Right atrium auricular region (tissue), 2 donors: ENCODE results near the gene PRUNE2. TPM values are rescaled to one million over a fixed set of nuclear protein-coding genes. Genes with fewer than 3 reads are reported as not detected.
"Not testable (repeated sequence)": the region's sequence is repeated elsewhere in the genome, so short reads cannot be mapped to it uniquely, and the experiment has no call there.

Source experiments
- DNase-seq: peaks from one replicate; pipeline ENCODE4 v3.0.0-alpha.2; 2019; ENCODE audit warnings: low spot score
- H3K27ac ChIP-seq, 2 donors: fragments of 200-600 bp; sonication (generic); 1 replicate in 1 of 2; 2 replicates in 1 of 2; pipeline ENCODE4 v1.5.1; 2016 to 2019
- H3K27me3 ChIP-seq, 2 donors: fragments of 200-600 bp; sonication (generic); one replicate each; pipeline versions ENCODE4 v1.5.1 to v1.6.0; 2017 to 2019
- H3K36me3 ChIP-seq: fragments of 200-600 bp; sonication (generic); one replicate; pipeline ENCODE4 v1.5.1; 2016
- H3K4me1 ChIP-seq, 2 donors: fragments of 200-600 bp; sonication (generic); one replicate each; pipeline versions ENCODE4 v1.5.1 to v1.6.0; 2017 to 2019
- H3K4me3 ChIP-seq, 2 donors: fragments of 200-600 bp; sonication (generic); 1 replicate in 1 of 2; 2 replicates in 1 of 2; pipeline ENCODE4 v1.5.1; 2017 to 2019; ENCODE audit warnings: mild to moderate bottlenecking in 1 of 2, moderate library complexity in 1 of 2
- H3K9me3 ChIP-seq, 2 donors: fragments of 200-600 bp; sonication (generic); one replicate each; pipeline ENCODE4 v1.5.1; 2019
- CTCF ChIP-seq, 2 donors: fragments of 200-600 bp; sonication (generic); IDR thresholded peaks; one replicate each; pipeline ENCODE4 v1.5.1; 2019; ENCODE audit warnings: antibody characterized with exemption in 2 of 2
- total RNA-seq, 2 donors: library from RNA; depleted of rRNA; stranded (reverse); fragments of >200 nt; gene quantifications; one replicate each; pipeline ENCODE4 v1.1.0, GENCODE V29; 2016

Gene PRUNE2
- total RNA-seq, 2 donors from 2014 or later: 15.4 to 28.5 TPM

GRCh38 chr9:76676857-76677256 lies 229.1 kb downstream of the PRUNE2 start:
- Histone ChIP-seq H3K27ac (no peak overlapping the region), H3K4me1 (no peaks in the 10 kb centered on the region), H3K4me3 (no peak overlapping the region), H3K36me3 (no peaks in the 10 kb centered on the region), H3K9me3 (no peaks in the 10 kb centered on the region), H3K27me3 (no peaks in the 10 kb centered on the region)
- DNase-seq: no peak
- TF ChIP-seq CTCF (IDR thresholded peaks at IDR 0.05): no peak

DNA sequence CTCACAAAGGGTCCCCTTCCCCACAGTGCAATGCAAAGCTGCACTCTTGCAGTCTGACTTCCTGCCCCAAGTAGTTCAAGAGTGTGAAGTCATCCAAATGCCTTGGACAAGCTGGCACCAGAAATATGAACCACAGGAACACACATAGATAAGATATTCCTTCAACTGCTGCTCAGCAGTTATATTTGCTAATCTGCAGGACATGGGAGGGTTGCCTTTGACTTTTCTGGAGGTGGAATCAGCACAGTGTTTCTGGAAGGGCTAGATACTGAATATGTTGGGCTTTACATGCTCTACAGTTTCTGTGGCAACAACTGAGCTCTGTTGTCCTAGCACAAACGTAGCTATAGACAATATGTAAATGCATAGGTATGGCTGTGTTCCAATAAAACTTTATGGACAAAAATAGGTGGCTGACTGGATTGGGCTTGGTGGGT lies 238.4 kb downstream of the PRUNE2 start:
- no peaks in the 10 kb centered on the region for H3K27me3 ChIP-seq
- H3K4me3 ChIP-seq: no peak overlapping the region
- no peak overlapping the region for H3K27ac ChIP-seq
- no peaks in the 10 kb centered on the region for H3K36me3 ChIP-seq
- DNase-seq: no peak
- no peak for TF ChIP-seq CTCF (IDR thresholded peaks at IDR 0.05)
- H3K4me1 ChIP-seq: peaks cover 0 to 15% of the 10 kb centered on the region in 2 donors
- no peaks in the 10 kb centered on the region for H3K9me3 ChIP-seq

DNA sequence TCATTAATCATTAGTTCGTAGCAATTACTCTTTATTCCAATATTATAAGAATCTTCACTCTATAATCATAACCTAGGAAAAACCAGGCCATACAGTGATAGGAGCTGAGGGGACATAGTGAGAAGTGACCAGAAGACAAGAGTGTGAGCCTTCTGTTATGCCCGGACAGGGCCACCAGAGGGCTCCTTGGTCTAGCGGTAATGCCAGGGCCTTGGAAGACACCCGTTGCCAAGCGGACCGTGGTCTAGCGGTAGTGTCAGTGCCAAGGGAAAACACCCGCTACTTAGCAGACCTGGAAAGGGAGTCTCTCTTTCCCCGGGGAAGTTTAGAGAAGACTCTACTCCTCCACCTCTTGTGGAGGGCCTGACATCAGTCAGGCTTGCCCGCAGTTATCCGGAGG lies 239.9 kb downstream of the PRUNE2 start:
- H3K4me3 ChIP-seq, H3K9me3 ChIP-seq, DNase-seq, H3K27me3 ChIP-seq, H3K27ac ChIP-seq, H3K36me3 ChIP-seq: not testable (repeated sequence)
- peak in 1 of 2 donors; percentile 55 for TF ChIP-seq CTCF (IDR thresholded peaks at IDR 0.05)
- peaks cover 0 to 18% of the 10 kb centered on the region in 2 donors for H3K4me1 ChIP-seq

DNA sequence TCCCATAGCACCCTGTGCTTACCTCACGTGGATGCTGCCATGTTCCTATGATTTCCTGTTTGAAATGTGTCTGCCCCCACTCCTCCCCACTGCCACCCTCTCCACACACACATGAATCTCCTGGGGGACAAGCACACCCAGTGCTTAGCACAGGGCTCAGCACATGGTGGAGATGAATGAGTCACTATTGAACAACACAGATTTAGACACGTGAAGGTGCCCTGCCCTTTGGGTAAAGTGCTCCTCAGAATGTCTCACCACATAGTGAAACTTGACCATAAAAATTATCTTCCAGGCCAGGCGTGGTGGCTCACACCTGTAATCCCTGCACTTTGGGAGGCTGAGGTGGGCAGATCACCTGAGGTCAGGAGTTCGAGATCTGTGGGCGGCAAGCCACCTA lies 240.5 kb downstream of the PRUNE2 start:
- Histone ChIP-seq H3K27me3 (no peaks in the 10 kb centered on the region), H3K9me3 (no peaks in the 10 kb centered on the region), H3K4me1 (peaks cover 0 to 18% of the 10 kb centered on the region in 2 donors), H3K36me3 (no peaks in the 10 kb centered on the region), H3K4me3 (no peak overlapping the region), H3K27ac (no peak overlapping the region)
- DNase-seq: no peak
- TF ChIP-seq CTCF (IDR thresholded peaks at IDR 0.05): no peak

- H3K27ac ChIP-seq: no peak overlapping the region
- no peak for TF ChIP-seq CTCF (IDR thresholded peaks at IDR 0.05)
- no peak for DNase-seq
- H3K4me1 ChIP-seq: peaks cover 0 to 18% of the 10 kb centered on the region in 2 donors
- H3K36me3 ChIP-seq: no peaks in the 10 kb centered on the region
- H3K4me3 ChIP-seq: no peak overlapping the region
- no peaks in the 10 kb centered on the region for H3K9me3 ChIP-seq
- H3K27me3 ChIP-seq: no peaks in the 10 kb centered on the region
These were observed 241.8 kb downstream of the PRUNE2 start for GRCh38 chr9:76664120-76664519.
